GM21825 (cell line): ENCODE measurements around the gene PRKAR2B.

ENCODE experiments used
- ATAC-seq: cut with Tn5 transposase; IDR thresholded peaks from one replicate; pipeline ENCODE4 v1.9.1; 2021; ENCODE audit warnings: mild to moderate bottlenecking, moderate library complexity; ENCODE audit not compliant: unreplicated experiment

The PRKAR2B gene

DNA sequence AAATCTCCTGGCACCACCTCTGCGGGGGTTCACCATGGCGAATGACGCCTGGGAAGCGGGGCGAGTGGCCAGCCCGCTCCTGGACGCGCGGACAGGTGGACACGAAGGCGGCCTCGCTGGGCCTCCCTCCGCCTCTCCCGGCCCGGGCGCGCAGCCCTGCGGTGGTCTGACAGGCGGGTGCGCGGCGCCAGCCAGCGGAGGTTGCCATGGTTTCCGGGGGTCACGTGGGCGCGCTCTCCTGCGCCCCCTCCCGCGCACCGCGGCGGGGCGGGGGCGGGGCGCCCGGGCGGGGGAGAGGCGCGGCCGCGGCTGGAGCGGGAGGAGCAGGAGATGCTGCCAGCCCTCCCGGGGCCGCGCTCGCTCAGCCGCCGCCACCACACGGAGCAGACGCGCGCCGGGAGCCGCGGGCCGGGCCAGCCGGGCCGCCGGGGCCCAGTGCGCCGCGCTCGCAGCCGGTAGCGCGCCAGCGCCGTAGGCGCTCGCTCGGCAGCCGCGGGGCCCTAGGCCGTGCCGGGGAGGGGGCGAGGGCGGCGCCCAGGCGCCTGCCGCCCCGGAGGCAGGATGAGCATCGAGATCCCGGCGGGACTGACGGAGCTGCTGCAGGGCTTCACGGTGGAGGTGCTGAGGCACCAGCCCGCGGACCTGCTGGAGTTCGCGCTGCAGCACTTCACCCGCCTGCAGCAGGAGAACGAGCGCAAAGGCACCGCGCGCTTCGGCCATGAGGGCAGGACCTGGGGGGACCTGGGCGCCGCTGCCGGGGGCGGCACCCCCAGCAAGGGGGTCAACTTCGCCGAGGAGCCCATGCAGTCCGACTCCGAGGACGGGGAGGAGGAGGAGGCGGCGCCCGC is at the start of gene PRKAR2B:
Gene PRKAR2B (plus strand): TSS at position 359 of the 848 bp plus-strand sequence. CDS start 203 bp downstream, at position 562.
- ATAC-seq = peak; percentile 83

GRCh38 chr7:106994833-106995232 is 49.7 kb upstream of the PRKAR2B start:
- ATAC-seq = no peak

GRCh38 chr7:106997487-106998271 is 46.8 kb upstream of the PRKAR2B start:
- no peak for ATAC-seq

DNA sequence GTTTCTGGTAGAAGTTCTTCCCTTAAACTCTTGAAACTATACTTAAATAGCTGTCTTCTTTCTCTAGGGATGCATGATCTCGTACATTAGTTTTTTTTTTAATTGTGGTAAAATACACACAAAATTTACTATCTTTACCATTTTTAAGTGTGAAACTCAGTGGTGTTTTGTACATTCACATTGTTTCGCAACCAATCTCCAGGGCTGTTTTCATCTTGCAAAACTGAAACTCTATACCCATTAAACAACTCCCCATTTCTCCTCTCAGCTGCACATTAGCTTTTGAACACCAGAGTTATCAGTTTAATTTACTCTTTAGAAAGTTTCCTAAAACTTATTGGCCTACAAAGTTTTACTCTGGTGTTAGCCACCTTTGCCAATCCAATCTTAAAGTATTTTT is 45.5 kb upstream of the PRKAR2B start:
- ATAC-seq = no peak

- no peak for ATAC-seq
These were observed 43.0 kb upstream of the PRKAR2B start for GRCh38 chr7:107001490-107001889.

- ATAC-seq = no peak
These were observed 42.4 kb upstream of the PRKAR2B start for GRCh38 chr7:107002126-107002525.

GRCh38 chr7:107002529-107002998 is 41.9 kb upstream of the PRKAR2B start:
- ATAC-seq = no peak

GRCh38 chr7:107007007-107007891 is 37.3 kb upstream of the PRKAR2B start:
- no peak for ATAC-seq

DNA sequence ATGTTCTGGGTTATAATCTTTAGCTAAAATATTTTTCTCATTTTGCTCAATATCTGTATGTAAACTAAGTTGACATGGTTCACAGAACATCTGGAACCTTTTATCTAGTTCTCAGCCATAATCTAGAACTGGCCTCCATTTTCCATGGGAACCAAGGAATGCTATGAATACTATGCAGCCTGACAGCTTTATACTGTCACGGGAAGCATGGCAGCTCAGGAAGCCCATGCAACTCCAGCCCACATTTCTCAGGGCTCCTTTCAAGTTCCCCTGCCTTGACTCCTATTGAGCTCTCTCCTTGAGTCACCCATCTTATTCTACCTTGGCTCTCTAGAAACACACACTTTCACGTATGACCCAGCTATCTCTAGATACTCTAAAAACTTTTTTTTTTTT is 36.6 kb upstream of the PRKAR2B start:
- ATAC-seq = no peak

DNA sequence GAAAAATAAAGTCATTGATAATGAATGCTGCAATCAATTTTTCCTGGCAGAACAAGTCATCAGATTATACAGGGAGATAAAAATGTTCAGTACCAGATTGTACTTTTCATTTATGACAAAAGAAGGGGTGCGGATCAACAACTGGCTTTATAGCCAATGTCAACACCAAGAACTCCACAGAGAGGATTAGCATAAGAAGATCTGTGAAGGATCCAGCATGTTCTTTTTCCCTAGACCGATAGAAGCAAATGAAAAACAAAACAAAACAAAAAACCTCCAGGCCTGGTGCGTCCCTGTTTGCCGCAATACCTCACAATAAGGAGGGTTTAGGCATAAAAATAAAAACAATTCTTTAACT is 34.7 kb upstream of the PRKAR2B start:
- ATAC-seq = no peak

DNA sequence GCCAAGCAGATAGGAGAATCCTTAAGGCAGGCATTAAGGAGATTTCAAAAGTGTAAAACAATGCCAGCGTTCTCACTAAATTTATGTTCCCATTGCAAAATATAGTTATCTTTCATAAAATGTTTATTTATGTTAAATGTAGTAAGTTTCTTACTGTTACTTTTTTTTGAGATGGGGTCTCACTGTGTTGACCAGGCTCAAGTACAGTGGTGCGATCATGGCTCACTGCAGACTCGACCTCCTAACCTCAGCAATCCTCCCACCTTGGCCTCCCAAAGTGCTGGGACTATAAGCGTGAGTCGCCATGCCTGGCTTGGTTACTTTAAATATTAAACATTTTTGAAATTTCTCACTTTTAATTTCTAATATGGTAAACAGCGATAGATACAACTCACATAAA is 31.8 kb upstream of the PRKAR2B start:
- ATAC-seq = no peak

DNA sequence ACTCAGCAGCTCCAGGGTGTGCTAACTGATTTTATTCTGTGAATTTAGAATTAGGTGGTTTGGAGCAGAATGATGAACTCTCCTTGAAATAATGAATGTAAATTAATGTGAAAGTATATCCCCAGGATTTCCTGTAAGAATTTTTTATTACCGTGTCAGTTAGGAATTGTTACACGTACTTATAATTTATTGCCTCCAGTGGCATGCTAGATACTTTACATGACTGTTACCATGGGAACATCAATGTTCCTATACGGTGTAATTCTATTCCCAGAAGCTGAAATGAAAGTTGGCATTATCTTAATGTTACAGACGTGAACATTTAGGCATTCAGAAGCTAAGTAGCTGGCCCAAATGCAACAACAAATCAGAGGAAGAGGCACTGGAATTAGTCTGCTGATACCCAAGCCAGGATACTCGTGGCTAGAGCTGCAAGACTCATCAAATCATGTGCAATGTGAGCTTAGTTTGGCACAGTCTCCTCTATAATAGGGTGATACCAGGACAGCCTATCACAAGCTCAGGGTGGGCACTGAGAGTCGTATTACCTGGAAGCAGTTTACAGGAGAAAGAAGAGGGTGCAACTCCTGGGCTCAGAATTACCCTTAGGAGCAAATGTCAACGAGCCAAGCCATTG is 30.0 kb upstream of the PRKAR2B start:
- no peak for ATAC-seq

DNA sequence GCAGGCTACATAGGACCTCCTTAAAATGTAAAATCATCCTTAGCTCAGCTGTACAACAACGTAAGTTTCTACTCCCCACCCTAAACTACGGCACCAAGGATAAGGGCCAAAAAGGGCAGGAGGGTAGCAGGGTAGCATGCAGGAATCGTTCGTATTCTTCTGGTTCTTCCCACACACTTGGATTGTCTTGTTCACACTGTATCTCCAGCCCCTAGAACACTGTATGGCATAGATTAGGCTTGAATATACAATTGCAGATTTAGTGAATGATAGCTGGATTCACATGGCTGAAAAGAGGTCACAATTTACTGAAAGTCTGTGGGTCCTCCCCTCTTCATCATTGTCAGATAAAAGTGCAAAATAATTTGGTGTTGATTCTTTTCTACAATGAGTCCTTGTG is 28.2 kb upstream of the PRKAR2B start:
- ATAC-seq = no peak

- ATAC-seq = no peak
These were observed 26.4 kb upstream of the PRKAR2B start for GRCh38 chr7:107017965-107018719.

- ATAC-seq = no peak
These were observed 24.1 kb upstream of the PRKAR2B start for GRCh38 chr7:107020400-107020799.

- ATAC-seq = no peak
These were observed 22.9 kb upstream of the PRKAR2B start for GRCh38 chr7:107021600-107021999.

DNA sequence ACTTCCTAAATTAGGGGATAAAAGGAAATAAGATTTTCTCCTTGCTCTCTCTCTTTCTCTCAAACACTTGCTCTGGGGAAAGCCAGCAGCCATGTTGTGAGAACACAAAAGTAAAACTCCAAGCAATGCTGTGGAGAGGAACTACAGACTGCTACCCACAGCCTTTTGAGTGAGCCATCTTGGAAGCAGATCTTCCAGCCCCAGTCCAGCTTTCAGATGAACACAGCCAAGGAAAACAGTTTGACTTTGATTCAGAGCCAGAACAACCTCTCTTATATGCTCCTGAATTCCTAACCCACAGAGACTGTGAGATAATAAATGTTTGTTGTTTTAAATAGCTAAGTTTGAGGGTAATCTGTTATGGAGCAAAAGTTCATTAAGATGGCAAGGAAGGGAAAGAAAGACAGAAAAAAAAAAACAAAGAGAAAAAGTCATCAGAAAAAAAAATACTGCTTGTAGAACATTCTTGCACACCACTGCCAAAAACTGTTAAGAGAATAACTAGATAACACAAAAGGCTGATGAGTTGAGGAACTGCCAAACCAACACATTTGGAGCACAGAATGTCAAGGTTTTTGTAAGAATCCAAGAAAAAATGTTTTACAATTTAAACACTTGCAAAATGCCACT is 20.9 kb upstream of the PRKAR2B start:
- no peak for ATAC-seq

DNA sequence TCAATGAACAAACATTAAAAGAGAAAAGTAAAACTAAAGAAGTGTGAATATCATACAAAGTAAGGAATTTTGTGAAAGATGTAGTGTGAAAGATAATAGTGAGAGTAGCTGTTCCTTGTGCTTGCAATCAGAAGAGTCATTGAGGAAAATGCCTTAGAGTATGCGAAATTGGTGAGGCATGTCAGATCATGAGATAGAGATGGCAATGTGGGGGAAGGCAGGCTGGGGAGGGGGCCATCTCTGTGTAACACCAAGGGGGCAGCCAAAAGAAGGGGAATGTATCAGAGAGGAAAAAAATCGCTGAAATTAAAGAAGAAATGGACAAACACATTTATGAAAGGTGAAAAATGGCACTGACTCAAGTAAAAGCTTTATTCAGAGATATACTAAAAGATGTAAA is 19.6 kb upstream of the PRKAR2B start:
- no peak for ATAC-seq

DNA sequence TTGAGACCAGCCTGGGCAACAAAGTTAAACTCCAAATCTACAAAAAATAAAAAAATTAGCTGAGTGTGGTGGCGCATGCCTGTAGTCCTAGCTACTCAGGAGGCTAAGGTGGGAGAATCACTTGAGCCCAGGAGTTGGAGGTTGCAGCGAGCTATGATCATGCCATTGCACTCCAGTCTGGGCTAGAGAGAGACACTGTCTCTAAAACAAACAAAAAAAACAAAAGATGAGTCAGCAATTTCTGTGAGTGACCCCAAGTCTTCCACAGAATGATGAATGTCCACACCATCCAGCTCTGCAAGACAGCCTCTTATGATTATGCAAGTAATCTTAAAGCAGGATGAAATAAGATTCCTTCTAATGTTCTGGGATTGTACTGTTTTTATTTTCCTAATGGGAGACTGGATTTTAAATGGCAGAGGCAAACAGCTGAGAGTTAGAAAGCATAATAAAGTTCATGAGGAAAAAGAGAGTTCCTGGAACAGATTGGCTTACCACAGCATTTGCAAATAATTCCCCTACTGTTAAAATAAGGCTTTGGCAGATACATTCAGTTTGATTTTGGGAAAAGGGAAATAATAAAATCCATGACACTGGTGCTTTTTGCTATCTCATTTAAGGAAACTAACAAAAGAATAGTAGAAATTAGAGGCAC is 18.9 kb upstream of the PRKAR2B start:
- ATAC-seq = no peak
